IPS DF 6.9 (cell line): ENCODE results near the gene ARHGEF3.

Source experiments
- DNase-seq: peaks from one replicate; pipeline ENCODE4 v3.0.0-alpha.2; 2013; ENCODE audit warnings: low read depth, low spot score
- H3K27ac ChIP-seq: one replicate; pipeline ENCODE4 v1.5.1; 2013; ENCODE audit warnings: low read length, control low read depth
- H3K27me3 ChIP-seq: 2 replicates; pipeline ENCODE4 v1.6.1; 2013; ENCODE audit warnings: mild to moderate bottlenecking, low read length; ENCODE audit not compliant: control insufficient read depth, insufficient read depth
- H3K36me3 ChIP-seq: 2 replicates; pipeline ENCODE4 v1.6.1; 2013; ENCODE audit warnings: low read length; ENCODE audit not compliant: control insufficient read depth, insufficient read depth
- H3K4me1 ChIP-seq: 2 replicates; pipeline ENCODE4 v1.6.1; 2013; ENCODE audit warnings: low read length; ENCODE audit not compliant: control insufficient read depth, insufficient read depth
- H3K4me3 ChIP-seq: 2 replicates; pipeline ENCODE4 v1.5.1; 2013; ENCODE audit warnings: mild to moderate bottlenecking, low read length
- H3K9me3 ChIP-seq: 2 replicates; pipeline ENCODE4 v1.6.1; 2013; ENCODE audit warnings: low read length, inconsistent platforms; ENCODE audit not compliant: control insufficient read depth, insufficient read depth
- WGBS: extraction: QIAGEN DNeasy Blood & Tissue Kit; methylation state at CpG from one replicate; pipeline ENCODE4 v1.1.7; 2013; ENCODE audit warnings: mixed read lengths, missing lambda C conversion rate; ENCODE audit not compliant: insufficient read length, insufficient coverage; 5-methylcytosine and 5-hydroxymethylcytosine counted together

Gene ARHGEF3

GRCh38 chr3:56819016-56819809 is 17.5 kb upstream of the ARHGEF3 start:
- Histone ChIP-seq H3K36me3 (no peaks in the 10 kb centered on the region), H3K4me3 (no peak overlapping the region), H3K4me1 (0 out of 2 replicates have a peak, but pooled peaks cover 1% of the 10 kb centered on the region), H3K9me3 (no peaks in the 10 kb centered on the region), H3K27ac (no peak overlapping the region), H3K27me3 (no peaks in the 10 kb centered on the region)
- DNase-seq, result no peak
- WGBS, result no CpG with 5 or more reads among the region's 2 CpGs

- H3K9me3 ChIP-seq, result no peaks in the 10 kb centered on the region
- H3K36me3 ChIP-seq, result no peaks in the 10 kb centered on the region
- no CpG with 5 or more reads among the region's 6 CpGs for WGBS
- H3K27me3 ChIP-seq, result no peaks in the 10 kb centered on the region
- DNase-seq, result no peak
- no peak overlapping the region for H3K4me3 ChIP-seq
- 0 out of 2 replicates have a peak, but pooled peaks cover 1% of the 10 kb centered on the region for H3K4me1 ChIP-seq
- no peak overlapping the region for H3K27ac ChIP-seq
Measured at GRCh38 chr3:56818156-56818985, 16.6 kb upstream of the ARHGEF3 start.

- H3K4me1 ChIP-seq, result no peaks in the 10 kb centered on the region
- no peaks in the 10 kb centered on the region for H3K36me3 ChIP-seq
- WGBS, result no CpG with 5 or more reads among the region's 4 CpGs
- DNase-seq, result no peak
- H3K27me3 ChIP-seq, result no peaks in the 10 kb centered on the region
- no peaks in the 10 kb centered on the region for H3K9me3 ChIP-seq
- H3K4me3 ChIP-seq, result no peak overlapping the region
- no peak overlapping the region for H3K27ac ChIP-seq
Measured at GRCh38 chr3:56817646-56818045, 15.9 kb upstream of the ARHGEF3 start.

DNA sequence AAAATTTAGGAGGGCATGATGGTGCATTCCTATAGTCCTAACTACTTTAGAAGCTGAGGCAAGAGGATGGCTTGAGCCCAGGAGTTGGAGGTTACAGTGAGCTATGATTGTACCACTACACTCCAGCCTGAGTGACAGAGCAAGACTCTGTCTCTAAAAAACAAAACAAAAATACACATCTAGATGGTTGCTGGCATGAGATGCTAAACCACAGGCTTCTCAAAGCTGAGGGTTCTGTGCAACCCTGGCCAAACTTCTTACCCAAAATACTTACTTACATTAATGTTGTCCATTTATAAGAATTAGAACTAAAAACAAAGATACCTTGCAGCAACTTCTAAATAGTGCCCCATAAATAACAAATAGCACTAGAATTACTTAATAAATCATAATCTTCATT is 14.3 kb upstream of the ARHGEF3 start:
- H3K27ac ChIP-seq, result no peak overlapping the region
- no peaks in the 10 kb centered on the region for H3K27me3 ChIP-seq
- DNase-seq, result no peak
- no peak overlapping the region for H3K4me3 ChIP-seq
- H3K4me1 ChIP-seq, result no peaks in the 10 kb centered on the region
- no peaks in the 10 kb centered on the region for H3K36me3 ChIP-seq
- no peaks in the 10 kb centered on the region for H3K9me3 ChIP-seq

DNA sequence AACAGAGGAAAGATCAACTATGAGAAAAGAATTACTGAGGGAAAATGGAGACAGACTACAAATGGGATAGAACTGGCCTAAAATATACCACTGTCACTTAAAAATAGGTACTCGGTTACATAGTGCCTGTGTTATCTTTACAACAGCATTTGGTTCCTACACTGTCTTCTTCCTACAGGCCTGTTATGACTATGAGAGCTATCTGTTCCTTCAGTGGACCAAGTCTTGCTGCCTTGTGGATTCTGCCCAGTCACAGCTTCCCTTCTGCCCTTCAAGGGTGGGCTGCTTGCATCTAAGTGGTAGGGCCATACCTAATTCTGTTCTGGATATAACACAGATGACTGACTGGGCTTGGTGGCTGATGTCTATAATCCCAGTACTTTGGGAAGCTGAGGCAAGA is 13.8 kb upstream of the ARHGEF3 start:
- Histone ChIP-seq H3K27me3 (no peaks in the 10 kb centered on the region), H3K4me3 (no peak overlapping the region), H3K27ac (no peak overlapping the region), H3K36me3 (no peaks in the 10 kb centered on the region), H3K9me3 (no peaks in the 10 kb centered on the region), H3K4me1 (no peaks in the 10 kb centered on the region)
- no CpG with 5 or more reads among the region's 1 CpG for WGBS
- DNase-seq, result no peak

- Histone ChIP-seq H3K27ac (no peak overlapping the region), H3K4me3 (no peak overlapping the region), H3K36me3 (no peaks in the 10 kb centered on the region), H3K27me3 (no peaks in the 10 kb centered on the region), H3K9me3 (no peaks in the 10 kb centered on the region), H3K4me1 (no peaks in the 10 kb centered on the region)
- no peak for DNase-seq
- WGBS, result no CpG with 5 or more reads among the region's 1 CpG
Measured at GRCh38 chr3:56813653-56813960, 11.9 kb upstream of the ARHGEF3 start.

DNA sequence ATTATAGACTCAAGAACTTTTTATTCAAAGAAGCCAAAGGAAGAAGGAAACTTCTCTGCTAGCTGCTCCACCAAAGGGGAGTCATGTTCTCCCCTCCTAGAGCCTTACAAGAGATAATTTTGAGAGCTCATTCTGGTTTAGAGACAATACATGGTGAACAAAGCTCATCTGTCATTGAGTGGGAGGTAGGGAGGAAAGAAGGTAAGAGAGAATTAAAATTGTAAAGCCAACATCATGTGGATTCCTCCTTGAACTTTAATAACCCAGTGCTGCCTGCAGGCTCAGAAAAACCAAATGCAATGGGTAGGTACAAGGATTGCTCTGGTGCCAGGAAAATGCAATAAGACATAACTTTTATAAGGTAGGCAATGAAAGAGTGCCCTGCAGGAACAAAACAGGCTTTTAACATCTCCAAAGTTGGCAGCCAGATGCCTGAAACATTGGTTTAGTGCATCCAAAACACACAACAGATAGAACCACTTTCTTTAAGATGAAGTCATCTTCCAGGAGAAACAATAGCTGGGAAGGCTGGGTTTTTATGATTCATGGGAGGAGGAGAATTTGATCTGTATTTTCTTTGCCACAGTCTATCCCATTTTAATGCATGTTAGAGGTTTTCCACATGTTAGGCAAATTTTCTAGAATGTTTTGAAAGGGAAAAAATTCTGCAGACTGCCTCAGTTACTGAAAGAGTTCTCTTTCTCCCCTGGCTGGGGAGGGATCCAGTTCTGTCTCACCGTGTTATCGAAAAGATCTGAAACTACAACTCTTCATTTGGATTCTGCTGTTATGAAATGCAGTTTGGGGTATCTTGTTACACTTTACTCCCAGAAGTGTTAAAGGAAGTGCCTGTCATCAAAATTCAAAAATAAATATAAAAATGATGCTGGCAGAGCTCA is 11.3 kb upstream of the ARHGEF3 start:
- H3K27me3 ChIP-seq, result no peaks in the 10 kb centered on the region
- no peaks in the 10 kb centered on the region for H3K4me1 ChIP-seq
- no peak overlapping the region for H3K4me3 ChIP-seq
- H3K27ac ChIP-seq, result no peak overlapping the region
- no peaks in the 10 kb centered on the region for H3K36me3 ChIP-seq
- no peaks in the 10 kb centered on the region for H3K9me3 ChIP-seq
- WGBS, result no CpG with 5 or more reads among the region's 2 CpGs
- no peak for DNase-seq

DNA sequence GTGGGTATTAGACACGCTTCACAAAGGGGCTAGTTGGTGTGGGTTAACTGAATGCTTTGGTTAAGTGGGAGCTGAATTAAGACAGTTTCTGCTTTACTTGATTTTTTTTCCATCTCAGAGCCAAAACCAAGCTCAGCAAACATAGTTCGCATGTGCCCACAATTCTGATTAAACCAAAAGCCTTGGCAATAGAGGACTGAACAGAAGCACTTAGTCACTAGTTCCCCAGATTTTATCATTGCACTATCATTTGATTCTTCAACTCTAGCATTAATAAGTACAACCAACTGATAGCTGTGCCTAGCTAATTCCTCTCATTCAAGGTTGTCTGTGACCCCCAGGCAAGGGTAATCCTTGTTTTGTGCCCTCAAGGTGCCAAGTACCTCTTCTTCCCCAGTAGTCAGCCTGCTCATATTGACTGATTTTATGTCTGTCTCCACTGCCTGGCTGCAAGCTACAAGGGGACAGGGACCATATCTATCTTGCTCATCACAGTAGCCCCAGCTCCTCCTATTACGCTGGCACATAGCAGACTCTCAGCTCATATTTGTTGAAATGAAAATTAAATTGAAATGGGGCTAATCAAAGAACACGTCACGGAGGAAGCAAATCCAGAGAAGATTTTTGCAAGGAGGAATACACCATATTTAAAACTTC is 9.9 kb upstream of the ARHGEF3 start:
- no peak overlapping the region for H3K4me3 ChIP-seq
- 0 out of 2 replicates have a peak, but pooled peaks cover 1% of the 10 kb centered on the region for H3K4me1 ChIP-seq
- no peak for DNase-seq
- H3K9me3 ChIP-seq, result no peaks in the 10 kb centered on the region
- WGBS, result no CpG with 5 or more reads among the region's 5 CpGs
- H3K27me3 ChIP-seq, result no peaks in the 10 kb centered on the region
- no peaks in the 10 kb centered on the region for H3K36me3 ChIP-seq
- H3K27ac ChIP-seq, result no peak overlapping the region

DNA sequence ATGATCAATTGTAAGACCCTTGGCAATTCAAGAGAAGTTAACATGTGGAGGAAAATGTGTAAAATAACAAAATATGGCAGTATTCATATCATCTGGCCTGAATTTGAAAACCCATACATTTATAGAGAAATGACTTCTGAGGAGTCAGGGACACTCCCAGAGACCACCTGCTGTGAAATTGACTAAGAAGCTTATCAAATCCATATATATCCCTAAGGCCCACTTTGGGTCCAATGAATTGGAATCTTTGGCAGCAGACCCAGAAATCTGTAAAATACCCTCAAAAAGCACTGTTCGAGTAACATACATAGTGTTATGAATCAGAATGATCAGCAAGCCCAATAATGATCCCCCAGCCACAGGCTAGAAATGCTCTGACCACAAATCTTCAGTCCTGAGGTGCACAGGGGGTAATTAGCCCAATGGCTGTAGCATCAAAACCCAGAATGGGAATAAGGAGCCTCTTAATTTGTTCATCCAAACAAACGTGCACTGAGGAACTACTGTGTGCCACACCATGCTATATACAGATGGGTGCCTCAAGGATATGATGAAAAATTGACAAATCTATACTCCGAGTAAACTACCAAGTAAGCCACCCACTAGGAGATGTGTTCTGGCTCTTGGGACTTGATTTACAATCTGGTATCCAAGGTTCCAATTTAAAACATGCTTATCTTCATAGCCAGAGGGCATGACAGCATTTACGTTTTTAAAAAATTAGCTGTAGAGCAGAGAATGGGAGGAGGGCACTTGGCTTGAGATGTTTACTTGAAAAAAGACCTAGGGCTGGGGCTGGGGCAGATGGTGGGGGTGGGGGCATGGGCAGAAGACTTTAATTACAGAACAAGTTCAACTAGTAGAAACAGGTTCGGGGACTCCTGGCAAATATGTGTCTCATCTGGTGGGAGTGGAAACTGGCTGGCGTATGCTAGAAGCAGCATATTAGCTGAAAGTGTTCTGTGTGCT is 9.1 kb upstream of the ARHGEF3 start:
- Histone ChIP-seq H3K27me3 (no peaks in the 10 kb centered on the region), H3K4me3 (no peak overlapping the region), H3K27ac (no peak overlapping the region), H3K36me3 (no peaks in the 10 kb centered on the region), H3K9me3 (no peaks in the 10 kb centered on the region), H3K4me1 (0 out of 2 replicates have a peak, but pooled peaks cover 1% of the 10 kb centered on the region)
- no CpG with 5 or more reads among the region's 6 CpGs for WGBS
- DNase-seq, result no peak
